G401.6 (cell line): ENCODE results near the gene NAA40.
"Not testable (repeated sequence)": the region's sequence is repeated elsewhere in the genome, so short reads cannot be mapped to it uniquely, and the experiment has no call there.

Experiments used
- FAIRE-seq: peaks from 2 replicates; lab custom pipeline; 2012; peaks lifted over from hg19 to GRCh38; lab: Jason Lieb, UNC

Gene NAA40

GRCh38 chr11:63939397-63939891, 642 bp downstream of the NAA40 start:
- no peak for FAIRE-seq

GRCh38 chr11:63940786-63941185, 2.0 kb downstream of the NAA40 start:
- no peak for FAIRE-seq

- no peak for FAIRE-seq
These were observed 3.1 kb downstream of the NAA40 start for GRCh38 chr11:63941901-63942300.

- no peak for FAIRE-seq
These were observed 4.0 kb downstream of the NAA40 start for GRCh38 chr11:63942803-63943202.

- no peak for FAIRE-seq
These were observed 6.2 kb downstream of the NAA40 start for GRCh38 chr11:63944987-63945386.

- FAIRE-seq: no peak
These were observed 6.8 kb downstream of the NAA40 start for GRCh38 chr11:63945477-63946163.

GRCh38 chr11:63951779-63952536, 13.2 kb downstream of the NAA40 start:
- FAIRE-seq: no peak

- FAIRE-seq: no peak
These were observed 13.8 kb downstream of the NAA40 start for GRCh38 chr11:63952570-63952969.

GRCh38 chr11:63958008-63958407, 19.2 kb downstream of the NAA40 start:
- no peak for FAIRE-seq

- FAIRE-seq: no peak
These were observed 23.0 kb downstream of the NAA40 start for GRCh38 chr11:63961608-63962412.

GRCh38 chr11:63963895-63964294, 25.1 kb downstream of the NAA40 start:
- FAIRE-seq: not testable (repeated sequence)

GRCh38 chr11:63966444-63966843, 27.6 kb downstream of the NAA40 start:
- no peak for FAIRE-seq

- no peak for FAIRE-seq
These were observed 30.7 kb downstream of the NAA40 start for GRCh38 chr11:63969461-63969860.

- FAIRE-seq: no peak
These were observed 32.1 kb downstream of the NAA40 start for GRCh38 chr11:63970902-63971301.

- not testable (repeated sequence) for FAIRE-seq
These were observed 35.1 kb downstream of the NAA40 start for GRCh38 chr11:63973912-63974258.

GRCh38 chr11:63974259-63975143, 35.7 kb downstream of the NAA40 start, which contains the start of gene COX8A:
COX8A (plus strand) TSS chr11:63974620; CDS start chr11:63974681, 61 bp downstream.
- FAIRE-seq: peak; percentile 98

- FAIRE-seq: no peak
These were observed 39.9 kb downstream of the NAA40 start for GRCh38 chr11:63978551-63979239.

GRCh38 chr11:63979426-63979825, 40.6 kb downstream of the NAA40 start:
- FAIRE-seq: no peak

- FAIRE-seq: no peak
These were observed 47.0 kb downstream of the NAA40 start for GRCh38 chr11:63985812-63986155.

- peak; percentile 97 for FAIRE-seq
These were observed 47.5 kb downstream of the NAA40 start, which contains the start of gene OTUB1 for GRCh38 chr11:63986156-63986931. OTUB1 (plus strand) TSS chr11:63986438; CDS start chr11:63986457, 19 bp downstream.
